ENCODE measurements around the gene PLEKHN1. TPM values are rescaled to one million over a fixed set of nuclear protein-coding genes. Genes with fewer than 3 reads are reported as not detected.

PLEKHN1 gene
- total RNA-seq, 4 donors from 2014 or later, result 0.14 to 1.4 TPM; not detected in 2

- no peak for DNase-seq
Observed at GRCh38 chr1:1001057-1001783, 34.9 kb downstream of the PLEKHN1 start.

GRCh38 chr1:1003618-1004419, 37.5 kb downstream of the PLEKHN1 start:
- Histone ChIP-seq H3K27me3 (peaks cover 37% of the 10 kb centered on the region), H3K9me3 (no peaks in the 10 kb centered on the region), H3K27ac (no peak overlapping the region), H3K4me1 (peaks cover 25 to 53% (median 48%) of the 10 kb centered on the region in 4 donors), H3K36me3 (no peaks in the 10 kb centered on the region), H3K4me3 (no peak overlapping the region)
- WGBS, 2 donors (ENCODE audit: low coverage in 1 of 2), result 86% methylated on average over 17 of the region's 22 CpGs; no CpG with 5 or more reads in 1 of the 2 donors
- in situ Hi-C loops (cut with MboI; ENCODE audit: low pct_ligation_motif_present in 1 of 4, low pct_unique_long_range_greater_than_20kb in 1 of 4, low sequenced_read_pairs in 3 of 4), result no loop called here
- intact Hi-C loops (cut with DNase I; ENCODE audit: low total_unique reads), result no loop called here
- DNase-seq, result no peak
- TF ChIP-seq EP300 (IDR thresholded peaks at IDR 0.05; ENCODE audit: low read depth), result no peak
- no peak for TF ChIP-seq CTCF (IDR thresholded peaks at IDR 0.05)
- no peak for TF ChIP-seq POLR2AphosphoS5 (IDR thresholded peaks at IDR 0.05)
- TF ChIP-seq POLR2A (IDR thresholded peaks at IDR 0.05), result no peak

More at GRCh38 chr1:1001057-1001783, 34.9 kb downstream of the PLEKHN1 start:
- H3K9me3 ChIP-seq, result no peaks in the 10 kb centered on the region
- intact Hi-C loops (cut with DNase I; ENCODE audit: low total_unique reads), result no loop called here
- in situ Hi-C loops (cut with MboI; ENCODE audit: low pct_ligation_motif_present in 1 of 4, low pct_unique_long_range_greater_than_20kb in 1 of 4, low sequenced_read_pairs in 3 of 4), result no loop called here
- peaks cover 25 to 55% (median 53%) of the 10 kb centered on the region in 4 donors for H3K4me1 ChIP-seq
- TF ChIP-seq EP300 (IDR thresholded peaks at IDR 0.05; ENCODE audit: low read depth) (no peak), POLR2A (IDR thresholded peaks at IDR 0.05) (no peak), POLR2AphosphoS5 (IDR thresholded peaks at IDR 0.05) (no peak), CTCF (IDR thresholded peaks at IDR 0.05) (peak in 1 of 5 experiments; percentile 13)
- H3K4me3 ChIP-seq, result peak overlapping the region; percentile 9 to 68 (median 52)
- H3K27ac ChIP-seq, result peak overlapping the region; percentile 92 to 95 (median 94)
- H3K27me3 ChIP-seq, result peaks cover 60% of the 10 kb centered on the region
- no peaks in the 10 kb centered on the region for H3K36me3 ChIP-seq
- WGBS, 2 donors (ENCODE audit: low coverage in 1 of 2), result 0 to 1% methylated on average over 7 to 31 of the region's 58 CpGs

GRCh38 chr1:1004420-1004779, 38.1 kb downstream of the PLEKHN1 start:
- H3K36me3 ChIP-seq, result no peaks in the 10 kb centered on the region
- peaks cover 22 to 47% (median 43%) of the 10 kb centered on the region in 4 donors for H3K4me1 ChIP-seq
- H3K27me3 ChIP-seq, result peaks cover 31% of the 10 kb centered on the region
- H3K9me3 ChIP-seq, result no peaks in the 10 kb centered on the region
- WGBS, 2 donors (ENCODE audit: low coverage in 1 of 2), result 68% methylated on average over 7 of the region's 7 CpGs; no CpG with 5 or more reads in 1 of the 2 donors
- TF ChIP-seq CTCF (IDR thresholded peaks at IDR 0.05), result no peak
- no peak for TF ChIP-seq EP300 (IDR thresholded peaks at IDR 0.05; ENCODE audit: low read depth)
- no peak for TF ChIP-seq POLR2A (IDR thresholded peaks at IDR 0.05)
- TF ChIP-seq POLR2AphosphoS5 (IDR thresholded peaks at IDR 0.05), result no peak
- intact Hi-C loops (cut with DNase I; ENCODE audit: low total_unique reads) (no loop called here), in situ Hi-C loops (cut with MboI; ENCODE audit: low pct_ligation_motif_present in 1 of 4, low pct_unique_long_range_greater_than_20kb in 1 of 4, low sequenced_read_pairs in 3 of 4) (no loop called here)
- H3K4me3 ChIP-seq, result no peak overlapping the region
- DNase-seq, result no peak
- H3K27ac ChIP-seq, result no peak overlapping the region

Data from transverse colon (tissue), 4 donors.